ENCODE measurements around the gene XXYLT1.

The XXYLT1 gene

DNA sequence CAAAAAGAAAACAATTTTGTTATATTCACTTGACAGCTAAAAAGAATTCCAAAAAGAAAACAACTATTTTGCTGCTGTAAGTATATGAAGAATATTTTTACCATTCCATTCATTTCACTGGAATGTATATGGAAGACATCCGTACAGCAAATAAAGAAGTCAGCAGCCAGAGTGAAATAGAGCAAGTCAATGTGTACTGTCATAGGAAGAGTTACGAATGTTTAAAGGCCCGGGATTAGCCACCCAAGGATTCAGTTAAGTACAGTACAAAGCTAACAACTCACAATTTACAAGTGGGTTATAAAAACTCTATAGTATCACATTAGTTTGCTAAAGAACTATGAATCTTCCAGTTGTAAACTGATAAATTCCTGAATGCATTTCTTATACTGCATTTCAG is 14.4 kb upstream of the XXYLT1 start:
- peaks cover 13 to 31% of the 10 kb centered on the region in 2 donors for H3K36me3 ChIP-seq (ENCODE audit: control insufficient read depth in 1 of 2, insufficient read depth in 2 of 2, low read length in 2 of 2)
- H3K27me3 ChIP-seq (ENCODE audit: low read depth, low read length): no peaks in the 10 kb centered on the region
- no peaks in the 10 kb centered on the region for H3K4me1 ChIP-seq (ENCODE audit: control insufficient read depth in 1 of 2, insufficient read depth in 2 of 2, low read length in 2 of 2)
- no peak overlapping the region for H3K27ac ChIP-seq (ENCODE audit: low read length)
- H3K9me3 ChIP-seq (ENCODE audit: control insufficient read depth in 1 of 2, low read length in 2 of 2): no peaks in the 10 kb centered on the region
- H3K4me3 ChIP-seq (ENCODE audit: low read depth in 1 of 2, low read length in 2 of 2): no peak overlapping the region

DNA sequence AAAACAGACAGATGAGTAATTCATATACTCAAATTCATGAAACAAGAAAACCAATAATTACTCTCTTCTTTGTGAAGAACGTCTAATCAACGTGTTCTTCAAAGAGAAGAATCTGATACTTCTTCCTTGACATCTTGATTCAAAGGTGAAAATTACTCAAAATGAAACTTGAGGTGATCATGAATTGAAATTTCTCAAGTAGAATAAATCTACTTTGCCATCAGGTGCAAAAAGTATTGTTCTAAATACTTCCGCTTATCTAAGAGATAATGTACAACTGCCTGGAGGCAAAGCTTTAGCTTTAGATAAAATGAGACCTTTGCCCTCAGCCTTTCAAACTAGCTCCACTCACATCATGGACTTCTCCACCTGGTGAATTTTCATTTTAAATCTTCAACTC is 13.9 kb upstream of the XXYLT1 start:
- no peaks in the 10 kb centered on the region for H3K27me3 ChIP-seq (ENCODE audit: low read depth, low read length)
- H3K4me3 ChIP-seq (ENCODE audit: low read depth in 1 of 2, low read length in 2 of 2): no peak overlapping the region
- no peak overlapping the region for H3K27ac ChIP-seq (ENCODE audit: low read length)
- no peaks in the 10 kb centered on the region for H3K9me3 ChIP-seq (ENCODE audit: control insufficient read depth in 1 of 2, low read length in 2 of 2)
- no peaks in the 10 kb centered on the region for H3K4me1 ChIP-seq (ENCODE audit: control insufficient read depth in 1 of 2, insufficient read depth in 2 of 2, low read length in 2 of 2)
- peaks cover 13 to 31% of the 10 kb centered on the region in 2 donors for H3K36me3 ChIP-seq (ENCODE audit: control insufficient read depth in 1 of 2, insufficient read depth in 2 of 2, low read length in 2 of 2)

- Histone ChIP-seq H3K4me1 (ENCODE audit: control insufficient read depth in 1 of 2, insufficient read depth in 2 of 2, low read length in 2 of 2) (no peaks in the 10 kb centered on the region), H3K36me3 (ENCODE audit: control insufficient read depth in 1 of 2, insufficient read depth in 2 of 2, low read length in 2 of 2) (peaks cover 9 to 20% of the 10 kb centered on the region in 2 donors), H3K27ac (ENCODE audit: low read length) (no peak overlapping the region), H3K9me3 (ENCODE audit: control insufficient read depth in 1 of 2, low read length in 2 of 2) (no peaks in the 10 kb centered on the region), H3K27me3 (ENCODE audit: low read depth, low read length) (no peaks in the 10 kb centered on the region), H3K4me3 (ENCODE audit: low read depth in 1 of 2, low read length in 2 of 2) (no peak overlapping the region)
These were observed 12.0 kb upstream of the XXYLT1 start for GRCh38 chr3:195282961-195283360.

DNA sequence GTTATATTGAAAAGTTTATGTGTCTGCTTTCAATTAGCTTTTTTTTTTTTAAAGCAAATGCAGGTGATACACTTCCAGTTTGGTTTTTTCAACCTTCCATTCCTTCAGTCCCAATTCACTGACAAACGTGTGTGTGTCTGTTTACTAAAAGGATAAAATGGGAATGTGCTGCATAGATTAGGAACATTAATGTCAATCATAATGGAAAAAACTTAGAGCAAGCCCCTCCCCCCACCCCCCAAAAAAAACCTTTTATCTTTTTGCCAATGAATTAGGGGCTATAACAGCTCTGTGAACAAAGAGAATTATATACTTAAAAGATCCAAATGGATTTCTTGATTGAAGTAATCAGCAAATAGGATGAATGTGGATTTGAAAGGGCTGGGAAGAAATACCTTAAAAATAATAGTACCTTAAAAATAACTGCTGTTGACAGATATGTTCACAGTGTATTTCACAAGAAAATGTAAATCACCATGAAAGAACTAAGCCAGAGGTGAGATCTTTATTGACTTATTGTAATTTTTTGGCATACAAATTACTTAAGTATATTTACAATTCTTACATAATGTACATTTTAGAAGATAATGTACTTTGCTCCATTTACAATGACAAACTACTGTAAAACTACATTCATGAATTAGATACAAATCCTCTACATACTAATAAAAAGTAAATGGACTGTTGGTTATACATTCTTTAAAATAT is 3.5 kb upstream of the XXYLT1 start:
- Histone ChIP-seq H3K4me3 (ENCODE audit: low read depth in 1 of 2, low read length in 2 of 2) (no peak overlapping the region), H3K27me3 (ENCODE audit: low read depth, low read length) (no peaks in the 10 kb centered on the region), H3K36me3 (ENCODE audit: control insufficient read depth in 1 of 2, insufficient read depth in 2 of 2, low read length in 2 of 2) (no peaks in the 10 kb centered on the region), H3K4me1 (ENCODE audit: control insufficient read depth in 1 of 2, insufficient read depth in 2 of 2, low read length in 2 of 2) (peaks cover 12 to 16% of the 10 kb centered on the region in 2 donors), H3K27ac (ENCODE audit: low read length) (no peak overlapping the region), H3K9me3 (ENCODE audit: control insufficient read depth in 1 of 2, low read length in 2 of 2) (no peaks in the 10 kb centered on the region)

DNA sequence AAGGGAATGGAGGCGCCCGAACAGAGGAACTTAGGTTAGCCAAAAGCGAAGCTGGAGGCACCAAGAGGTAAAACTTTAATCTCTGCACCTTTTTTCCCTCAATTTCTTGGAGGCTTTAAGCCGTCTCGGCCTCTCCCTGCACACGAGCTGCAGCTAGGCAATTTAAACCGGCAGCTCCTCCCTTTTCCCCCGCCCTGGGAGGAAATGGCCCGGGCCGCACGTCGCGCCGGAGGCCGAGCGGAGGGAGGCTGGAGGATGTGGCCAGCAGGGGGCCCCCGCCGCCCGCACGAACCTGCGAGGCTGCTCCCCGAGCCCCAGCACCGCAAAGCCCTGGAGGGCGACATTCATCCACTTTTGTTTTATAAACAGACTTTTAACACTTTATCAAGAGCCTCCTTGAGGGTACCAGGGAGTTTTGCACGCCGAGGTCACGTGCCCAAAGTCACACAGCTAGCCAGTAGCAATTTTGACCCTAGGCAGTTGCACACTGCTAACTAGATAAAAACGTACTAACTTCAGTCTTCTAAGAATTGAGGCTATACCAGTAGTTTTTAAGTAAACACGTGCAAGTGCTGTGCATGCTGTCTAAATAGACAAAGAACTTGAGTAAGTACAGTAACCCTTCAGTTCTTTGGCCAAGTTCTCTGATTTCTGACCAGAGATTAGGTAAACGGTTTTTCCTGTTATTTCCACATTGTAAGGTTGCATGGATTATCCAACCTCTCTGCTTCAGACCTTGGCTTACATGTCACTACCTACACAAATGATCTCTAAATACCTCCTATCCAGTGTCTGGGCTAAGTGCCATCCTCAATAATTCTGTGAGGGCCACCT is 668 bp upstream of the XXYLT1 start:
- H3K9me3 ChIP-seq (ENCODE audit: control insufficient read depth in 1 of 2, low read length in 2 of 2): no peaks in the 10 kb centered on the region
- no peak overlapping the region for H3K27ac ChIP-seq (ENCODE audit: low read length)
- H3K4me1 ChIP-seq (ENCODE audit: control insufficient read depth in 1 of 2, insufficient read depth in 2 of 2, low read length in 2 of 2): peaks cover 19 to 24% of the 10 kb centered on the region in 2 donors
- H3K27me3 ChIP-seq (ENCODE audit: low read depth, low read length): no peaks in the 10 kb centered on the region
- H3K4me3 ChIP-seq (ENCODE audit: low read depth in 1 of 2, low read length in 2 of 2): peak overlapping the region; percentile 63 to 81
- H3K36me3 ChIP-seq (ENCODE audit: control insufficient read depth in 1 of 2, insufficient read depth in 2 of 2, low read length in 2 of 2): no peaks in the 10 kb centered on the region

GRCh38 chr3:195270079-195270816 is 711 bp downstream of the XXYLT1 start:
- H3K4me1 ChIP-seq (ENCODE audit: control insufficient read depth in 1 of 2, insufficient read depth in 2 of 2, low read length in 2 of 2): peaks cover 19 to 24% of the 10 kb centered on the region in 2 donors
- peak overlapping the region; percentile 63 to 81 for H3K4me3 ChIP-seq (ENCODE audit: low read depth in 1 of 2, low read length in 2 of 2)
- H3K36me3 ChIP-seq (ENCODE audit: control insufficient read depth in 1 of 2, insufficient read depth in 2 of 2, low read length in 2 of 2): no peaks in the 10 kb centered on the region
- no peak overlapping the region for H3K27ac ChIP-seq (ENCODE audit: low read length)
- H3K9me3 ChIP-seq (ENCODE audit: control insufficient read depth in 1 of 2, low read length in 2 of 2): no peaks in the 10 kb centered on the region
- no peaks in the 10 kb centered on the region for H3K27me3 ChIP-seq (ENCODE audit: low read depth, low read length)

- Histone ChIP-seq H3K36me3 (ENCODE audit: control insufficient read depth in 1 of 2, insufficient read depth in 2 of 2, low read length in 2 of 2) (no peaks in the 10 kb centered on the region), H3K4me1 (ENCODE audit: control insufficient read depth in 1 of 2, insufficient read depth in 2 of 2, low read length in 2 of 2) (peaks cover 19 to 24% of the 10 kb centered on the region in 2 donors), H3K27ac (ENCODE audit: low read length) (no peak overlapping the region), H3K27me3 (ENCODE audit: low read depth, low read length) (no peaks in the 10 kb centered on the region), H3K4me3 (ENCODE audit: low read depth in 1 of 2, low read length in 2 of 2) (peak overlapping the region; percentile 63 to 81), H3K9me3 (ENCODE audit: control insufficient read depth in 1 of 2, low read length in 2 of 2) (no peaks in the 10 kb centered on the region)
These were observed 1.4 kb downstream of the XXYLT1 start for GRCh38 chr3:195269375-195270078.

- H3K27ac ChIP-seq (ENCODE audit: low read length): no peak overlapping the region
- H3K4me3 ChIP-seq (ENCODE audit: low read depth in 1 of 2, low read length in 2 of 2): no peak overlapping the region
- H3K9me3 ChIP-seq (ENCODE audit: control insufficient read depth in 1 of 2, low read length in 2 of 2): no peaks in the 10 kb centered on the region
- H3K36me3 ChIP-seq (ENCODE audit: control insufficient read depth in 1 of 2, insufficient read depth in 2 of 2, low read length in 2 of 2): no peaks in the 10 kb centered on the region
- no peaks in the 10 kb centered on the region for H3K27me3 ChIP-seq (ENCODE audit: low read depth, low read length)
- H3K4me1 ChIP-seq (ENCODE audit: control insufficient read depth in 1 of 2, insufficient read depth in 2 of 2, low read length in 2 of 2): peaks cover 19 to 29% of the 10 kb centered on the region in 2 donors
These were observed 2.2 kb downstream of the XXYLT1 start for GRCh38 chr3:195268576-195269309.

GRCh38 chr3:195267096-195267495 is 3.9 kb downstream of the XXYLT1 start:
- Histone ChIP-seq H3K27me3 (ENCODE audit: low read depth, low read length) (no peaks in the 10 kb centered on the region), H3K9me3 (ENCODE audit: control insufficient read depth in 1 of 2, low read length in 2 of 2) (no peaks in the 10 kb centered on the region), H3K4me3 (ENCODE audit: low read depth in 1 of 2, low read length in 2 of 2) (no peak overlapping the region), H3K27ac (ENCODE audit: low read length) (no peak overlapping the region), H3K36me3 (ENCODE audit: control insufficient read depth in 1 of 2, insufficient read depth in 2 of 2, low read length in 2 of 2) (no peaks in the 10 kb centered on the region), H3K4me1 (ENCODE audit: control insufficient read depth in 1 of 2, insufficient read depth in 2 of 2, low read length in 2 of 2) (peaks cover 18 to 32% of the 10 kb centered on the region in 2 donors)

DNA sequence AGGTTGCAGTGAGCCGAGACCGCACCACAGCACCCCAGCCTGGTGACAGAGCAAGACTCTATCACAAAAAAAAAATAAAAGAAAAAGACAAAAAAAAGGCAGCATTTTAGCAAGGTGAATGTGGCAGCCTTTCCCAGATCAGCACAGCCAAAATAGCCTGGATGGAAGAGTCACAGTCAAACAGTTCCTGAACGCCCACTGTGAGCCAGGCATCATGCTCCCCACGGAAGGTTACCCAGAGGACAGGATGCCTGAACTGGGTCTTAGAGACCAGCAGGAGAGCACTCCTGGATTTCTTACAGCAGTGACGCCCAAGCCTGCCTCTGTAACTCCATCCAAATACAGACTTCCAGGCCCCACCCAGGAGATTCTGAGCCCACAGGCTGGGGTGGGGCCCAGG is 4.5 kb downstream of the XXYLT1 start:
- Histone ChIP-seq H3K27ac (ENCODE audit: low read length) (no peak overlapping the region), H3K4me3 (ENCODE audit: low read depth in 1 of 2, low read length in 2 of 2) (no peak overlapping the region), H3K27me3 (ENCODE audit: low read depth, low read length) (no peaks in the 10 kb centered on the region), H3K9me3 (ENCODE audit: control insufficient read depth in 1 of 2, low read length in 2 of 2) (no peaks in the 10 kb centered on the region), H3K4me1 (ENCODE audit: control insufficient read depth in 1 of 2, insufficient read depth in 2 of 2, low read length in 2 of 2) (peaks cover 13 to 25% of the 10 kb centered on the region in 2 donors), H3K36me3 (ENCODE audit: control insufficient read depth in 1 of 2, insufficient read depth in 2 of 2, low read length in 2 of 2) (no peaks in the 10 kb centered on the region)

All from muscle layer of duodenum (tissue), 2 donors.